Fibroblast of skin of left biceps (primary cell): ENCODE measurements around the gene IER3.

Experiments
- DNase-seq, 2 experiments: peaks; one replicate each; pipeline ENCODE4 v3.0.0-alpha.2; 2013; ENCODE audit warnings: low read depth in 2 of 2

IER3 gene

GRCh38 chr6:30744054-30744805, at the start of gene IER3:
Gene IER3 (minus strand): TSS chr6:30744547. CDS start chr6:30744518, 29 bp downstream.
- peak; percentile 82 to 85 for DNase-seq

GRCh38 chr6:30793521-30794194, 49.3 kb upstream of the IER3 start:
- DNase-seq, result no peak

- no peak for DNase-seq
Observed at GRCh38 chr6:30792786-30793185, 48.4 kb upstream of the IER3 start.

- DNase-seq, result no peak
Observed at GRCh38 chr6:30790724-30791383, 46.5 kb upstream of the IER3 start.

GRCh38 chr6:30789606-30790005, 45.3 kb upstream of the IER3 start:
- no peak for DNase-seq

- no peak for DNase-seq
Observed at GRCh38 chr6:30787954-30788353, 43.6 kb upstream of the IER3 start.

GRCh38 chr6:30782425-30783014, 38.2 kb upstream of the IER3 start:
- DNase-seq, result no peak

- peak; percentile 98 to 99 for DNase-seq
Observed at GRCh38 chr6:30781743-30782424, 37.5 kb upstream of the IER3 start.

- no peak for DNase-seq
Observed at GRCh38 chr6:30781395-30781742, 37.0 kb upstream of the IER3 start.

- no peak for DNase-seq
Observed at GRCh38 chr6:30780642-30780920, 36.2 kb upstream of the IER3 start.

- DNase-seq, result no peak
Observed at GRCh38 chr6:30779850-30780641, 35.7 kb upstream of the IER3 start.

- no peak for DNase-seq
Observed at GRCh38 chr6:30778001-30778635, 33.8 kb upstream of the IER3 start.

- no peak for DNase-seq
Observed at GRCh38 chr6:30777155-30777485, 32.8 kb upstream of the IER3 start.

- no peak for DNase-seq
Observed at GRCh38 chr6:30776390-30777154, 32.2 kb upstream of the IER3 start.

- DNase-seq, result no peak
Observed at GRCh38 chr6:30775104-30775503, 30.8 kb upstream of the IER3 start.

GRCh38 chr6:30774701-30775100, 30.4 kb upstream of the IER3 start:
- DNase-seq, result no peak

GRCh38 chr6:30770592-30770991, 26.2 kb upstream of the IER3 start:
- DNase-seq, result no peak

GRCh38 chr6:30769853-30770524, 25.6 kb upstream of the IER3 start:
- DNase-seq, result no peak

- DNase-seq, result peak; percentile 83 to 84
Observed at GRCh38 chr6:30769088-30769852, 24.9 kb upstream of the IER3 start.
